HG03442 (cell line): ENCODE measurements around the gene OXER1.

Experiments used
- ATAC-seq: cut with Tn5 transposase; IDR thresholded peaks from one replicate; pipeline ENCODE4 v1.9.1; 2021; ENCODE audit warnings: mild to moderate bottlenecking, moderate library complexity; ENCODE audit not compliant: unreplicated experiment

OXER1 gene

DNA sequence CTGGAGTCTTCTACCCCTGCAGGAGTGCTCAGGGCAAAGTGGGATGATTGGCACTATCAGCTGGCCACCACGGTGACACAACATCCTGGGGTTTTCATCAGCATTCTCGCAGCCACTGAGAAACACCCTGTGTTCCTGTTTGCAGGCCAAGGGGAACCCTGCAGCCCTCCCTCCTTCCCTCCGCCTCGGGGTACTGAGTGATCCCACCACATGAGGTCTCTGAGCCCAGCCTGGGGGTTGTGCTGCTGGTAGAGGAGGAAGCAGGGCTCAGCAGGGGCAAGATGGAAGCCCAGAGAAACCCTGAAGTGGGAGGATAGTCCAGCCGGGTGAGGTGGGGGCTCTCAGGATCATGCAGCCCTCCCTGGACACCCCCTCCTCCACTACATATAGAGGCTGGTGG, at the start of gene OXER1:
TSS of gene OXER1 (minus strand) at position 40 of the 400 bp plus-strand sequence. CDS start 73 bp downstream, outside the sequence.
- ATAC-seq = no peak

DNA sequence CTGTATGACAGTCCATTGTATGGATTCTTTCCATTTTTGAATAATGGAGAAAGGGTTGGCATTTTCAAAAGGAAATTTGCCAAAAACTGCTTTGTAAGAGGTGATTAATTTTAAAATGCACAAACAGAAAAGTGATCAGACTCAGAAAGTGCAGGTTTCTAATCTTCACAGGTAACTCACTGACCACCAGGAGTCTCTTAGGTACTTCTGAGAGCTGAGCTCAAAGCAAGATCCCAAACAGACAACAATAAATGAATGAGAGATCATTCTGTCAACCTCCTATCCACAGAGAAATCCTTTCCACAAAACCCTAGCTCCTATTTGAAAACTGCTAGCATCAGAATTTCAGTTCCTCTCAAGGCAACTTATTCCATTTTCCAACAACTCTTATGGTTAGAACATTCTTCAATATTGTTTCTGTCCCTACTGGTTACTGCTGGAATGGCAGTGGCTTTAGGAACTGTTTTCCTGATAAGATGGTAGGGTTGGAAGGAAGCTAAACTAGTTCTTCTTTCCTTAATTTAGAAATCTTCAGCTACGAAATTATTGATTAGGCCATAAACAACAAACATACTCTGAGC, 49.1 kb upstream of the OXER1 start:
- ATAC-seq = no peak

- ATAC-seq = peak; percentile 14
These were observed 47.3 kb upstream of the OXER1 start for GRCh38 chr2:42810971-42811811.

- peak; percentile 73 for ATAC-seq
These were observed 46.4 kb upstream of the OXER1 start for GRCh38 chr2:42810121-42810970.

DNA sequence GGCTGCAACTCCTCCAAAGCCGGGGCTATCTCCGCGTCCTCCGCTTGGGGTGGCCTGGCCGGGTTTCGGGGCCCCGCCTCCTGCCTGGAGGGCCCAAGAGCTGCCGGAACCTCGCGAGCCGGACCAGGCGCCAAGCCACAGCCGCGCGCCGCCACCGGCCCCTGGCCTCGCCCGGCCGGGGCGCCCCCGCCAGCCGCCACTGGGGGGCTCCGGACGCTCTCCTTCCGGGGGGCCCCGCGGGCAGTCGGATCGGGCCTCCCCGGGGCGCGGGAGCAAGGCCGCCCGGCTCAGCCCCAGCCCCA, 45.8 kb upstream of the OXER1 start:
- no peak for ATAC-seq

DNA sequence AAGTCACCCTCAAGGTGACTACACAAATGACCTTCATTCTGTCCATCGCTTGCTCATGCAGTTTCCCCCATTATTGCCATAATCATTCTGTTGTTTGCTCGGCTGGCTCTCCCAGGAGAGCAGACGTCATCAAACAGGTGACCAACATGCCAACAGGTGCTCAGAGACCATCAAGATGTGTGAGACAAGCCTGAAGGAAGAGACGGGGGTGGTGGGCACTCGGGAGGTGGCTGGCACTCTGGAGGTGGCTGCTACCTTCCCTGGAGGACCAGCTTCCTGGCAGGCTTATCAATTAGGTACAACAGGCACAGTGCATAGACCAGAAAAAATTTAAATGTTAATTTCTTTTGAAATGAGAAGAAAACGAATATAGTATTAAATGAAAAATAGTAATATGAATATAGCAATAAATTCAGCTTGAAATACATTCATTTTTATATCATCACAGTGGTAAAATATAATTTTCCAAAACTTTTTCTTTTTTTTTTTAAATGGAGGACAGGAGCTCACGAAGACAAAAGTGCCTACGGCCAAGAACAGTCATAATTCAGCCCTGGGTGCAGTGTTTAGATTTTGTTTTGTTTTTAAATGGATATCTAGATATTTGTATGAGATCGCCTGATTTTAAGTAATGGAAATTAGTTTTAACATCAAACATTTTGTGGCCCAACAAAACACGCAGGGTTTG, 45.3 kb upstream of the OXER1 start:
- no peak for ATAC-seq

DNA sequence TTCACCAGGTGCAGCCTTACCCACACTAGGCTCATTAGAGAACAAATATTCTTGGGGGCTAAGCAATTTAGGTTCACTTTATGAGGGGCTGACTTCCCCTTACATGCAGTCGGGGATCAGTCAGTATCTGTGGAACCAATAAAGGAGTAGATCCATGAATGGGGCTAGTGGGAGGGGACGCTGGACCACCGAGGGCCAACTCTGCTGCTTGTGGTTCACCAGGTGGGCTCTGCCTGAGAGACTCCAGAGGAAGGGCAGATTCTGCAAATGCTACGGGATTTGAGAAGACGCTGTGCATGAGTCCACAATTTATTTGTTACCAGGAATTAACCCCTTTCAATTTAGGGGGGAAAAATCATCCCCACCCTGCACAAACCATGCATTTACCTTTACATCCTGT, 44.4 kb upstream of the OXER1 start:
- no peak for ATAC-seq

GRCh38 chr2:42806786-42807185, 42.9 kb upstream of the OXER1 start:
- no peak for ATAC-seq

DNA sequence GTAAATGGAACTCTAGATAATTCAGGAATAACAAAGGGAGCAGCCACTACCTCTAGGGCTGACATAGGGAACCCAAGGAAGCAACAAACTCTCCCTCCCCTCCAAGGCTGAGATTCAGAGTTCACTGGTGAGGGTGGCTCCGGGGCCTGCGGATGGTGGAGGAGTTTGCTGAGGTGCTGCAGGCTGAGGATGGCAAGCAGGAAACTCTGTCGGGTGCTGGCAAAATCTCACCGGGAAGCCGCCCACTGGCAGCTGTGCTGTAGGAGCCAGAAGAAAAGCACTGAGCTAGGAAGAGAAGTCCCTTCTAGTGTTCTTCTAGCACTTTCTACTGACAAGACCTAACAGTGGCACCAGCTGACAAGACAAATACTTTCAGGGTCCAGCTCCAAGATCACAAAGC, 41.0 kb upstream of the OXER1 start:
- ATAC-seq = no peak

DNA sequence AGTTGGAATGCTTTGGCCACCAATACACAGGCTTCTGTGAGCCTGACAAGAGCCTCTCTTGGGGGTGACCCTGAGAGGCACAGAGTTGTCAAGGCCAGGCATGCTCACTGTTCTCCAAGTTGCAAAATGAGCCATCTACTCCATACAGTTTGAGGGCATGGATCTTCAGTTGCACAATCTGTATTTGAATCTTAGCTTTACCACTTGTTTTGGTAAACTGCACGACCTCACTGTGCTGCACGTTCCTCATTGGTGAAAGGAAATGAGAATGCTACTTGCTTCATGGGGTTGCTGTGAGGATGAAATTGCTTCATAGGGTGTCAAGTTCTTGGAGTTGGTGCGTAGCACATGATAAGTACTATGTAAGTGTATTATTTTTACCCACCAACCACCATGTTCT, 40.4 kb upstream of the OXER1 start:
- no peak for ATAC-seq

- ATAC-seq = no peak
These were observed 38.2 kb upstream of the OXER1 start for GRCh38 chr2:42802150-42802549.

DNA sequence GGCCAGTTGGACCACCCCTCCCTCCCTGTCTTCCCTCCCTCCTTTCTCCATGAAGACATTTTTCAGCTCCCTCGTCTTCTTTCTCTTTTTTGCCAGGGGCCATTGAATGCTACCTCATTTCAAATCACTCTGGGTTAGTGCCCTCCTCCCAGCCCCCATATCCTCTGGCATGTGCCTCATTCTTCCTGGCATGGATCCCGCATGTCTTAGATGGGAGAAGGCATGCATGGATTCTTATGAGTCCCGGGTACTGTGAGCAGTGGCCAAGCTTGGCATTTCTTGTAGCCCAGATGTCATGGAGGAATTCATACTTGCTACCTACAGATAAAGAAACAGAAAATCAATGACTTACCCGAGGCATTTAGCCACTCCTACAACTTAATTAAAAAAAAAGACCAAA, 37.4 kb upstream of the OXER1 start:
- ATAC-seq = no peak

DNA sequence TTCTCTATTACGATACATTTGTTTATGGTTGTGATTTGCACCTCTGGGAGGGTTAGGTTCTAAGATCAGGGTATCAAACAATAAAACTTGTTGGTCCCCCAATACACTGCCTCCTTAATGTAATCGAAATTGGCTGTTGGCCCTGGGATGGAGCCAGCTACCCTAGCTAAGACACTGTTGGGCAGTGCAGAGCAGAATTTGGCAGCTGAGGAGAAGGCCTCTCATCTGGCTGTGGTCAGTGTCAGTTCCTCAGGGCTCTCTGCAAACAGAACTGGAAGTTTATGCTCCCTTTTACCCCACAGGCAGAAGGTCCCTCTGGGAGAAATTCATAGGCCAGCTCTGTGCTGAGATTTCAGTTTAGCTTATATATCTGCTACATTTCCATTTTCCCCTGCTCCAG, 37.0 kb upstream of the OXER1 start:
- ATAC-seq = no peak

GRCh38 chr2:42800461-42800962, 36.6 kb upstream of the OXER1 start:
- ATAC-seq = no peak

GRCh38 chr2:42799881-42800280, 35.9 kb upstream of the OXER1 start:
- ATAC-seq = no peak

GRCh38 chr2:42797281-42797680, 33.3 kb upstream of the OXER1 start:
- no peak for ATAC-seq

- ATAC-seq = peak; percentile 31
These were observed 32.7 kb upstream of the OXER1 start for GRCh38 chr2:42796427-42797248.

GRCh38 chr2:42795841-42796301, 31.9 kb upstream of the OXER1 start:
- ATAC-seq = peak; percentile 48

DNA sequence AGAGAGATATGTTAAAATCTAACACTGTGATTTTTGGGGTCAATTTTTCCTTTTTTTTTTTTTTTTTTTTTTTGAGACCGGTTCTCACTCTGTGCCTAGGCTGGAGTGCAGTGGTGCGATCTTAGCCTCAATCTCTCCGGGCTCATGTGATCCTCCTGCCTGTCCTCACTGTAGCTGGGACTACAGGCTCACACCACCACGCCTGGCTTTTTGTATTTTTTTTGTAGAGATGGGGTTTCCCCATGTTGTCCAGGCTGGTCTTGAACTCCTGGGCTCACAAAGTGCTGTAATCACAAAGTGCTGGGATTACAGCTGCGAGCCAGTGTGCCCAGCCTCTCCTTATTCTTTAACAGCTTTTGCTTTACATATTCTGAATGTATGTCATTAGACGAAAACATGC, 31.3 kb upstream of the OXER1 start:
- no peak for ATAC-seq
